Keratinocyte (primary cell): ENCODE results near the gene DNMBP. TPM values are rescaled to one million over a fixed set of nuclear protein-coding genes. Genes with fewer than 3 reads are reported as not detected.

Experiments used
- DNase-seq: peaks from one replicate; pipeline ENCODE4 v3.0.0-alpha.2; 2011; ENCODE audit warnings: low read depth, missing footprints, low spot score
- FAIRE-seq: peaks from 2 replicates; lab custom pipeline; 2011; peaks lifted over from hg19 to GRCh38; lab: Jason Lieb, UNC
- H2AFZ ChIP-seq: 2 replicates; pipeline ENCODE4 v1.6.0; 2012; ENCODE audit warnings: low read length, control low read depth, inconsistent platforms; ENCODE audit not compliant: control insufficient read depth
- H3K27ac ChIP-seq: 2 replicates; pipeline ENCODE4 v1.5.1; 2011; ENCODE audit warnings: low read length; ENCODE audit not compliant: control insufficient read depth, insufficient read depth
- H3K27me3 ChIP-seq: 3 replicates; pipeline ENCODE4 v1.6.0; 2011; ENCODE audit warnings: low read length; ENCODE audit not compliant: control insufficient read depth, insufficient read depth; ENCODE audit errors: extremely low read depth
- H3K36me3 ChIP-seq, 2 experiments: 2 replicates in 1 of 2; 3 replicates in 1 of 2; pipeline ENCODE4 v1.5.1; 2011; ENCODE audit warnings: low read length in 2 of 2, mild to moderate bottlenecking in 1 of 2; ENCODE audit not compliant: control insufficient read depth in 2 of 2, insufficient read depth in 2 of 2; ENCODE audit errors: extremely low read depth in 1 of 2
- H3K4me1 ChIP-seq: 3 replicates; pipeline ENCODE4 v1.5.1; 2011; ENCODE audit warnings: low read length; ENCODE audit not compliant: control insufficient read depth, insufficient read depth; ENCODE audit errors: extremely low read depth
- H3K4me2 ChIP-seq: 3 replicates; pipeline ENCODE4 v1.6.0; 2011; ENCODE audit warnings: low read depth, low read length; ENCODE audit not compliant: control insufficient read depth, insufficient read depth; ENCODE audit errors: extremely low read depth
- H3K4me3 ChIP-seq, 3 experiments: fragments of 200-600 bp in 1 of 3; sonication (generic) in 1 of 3; 2 replicates in 2 of 3; 3 replicates in 1 of 3; pipeline ENCODE4 v1.5.1; 2011 to 2016; ENCODE audit warnings: low read length in 3 of 3, mild to moderate bottlenecking in 3 of 3, control low read depth in 2 of 3, inconsistent platforms in 1 of 3, low read depth in 1 of 3, mixed read lengths in 1 of 3, mixed run types in 1 of 3, moderate library complexity in 1 of 3; ENCODE audit not compliant: control insufficient read depth in 2 of 3, insufficient read depth in 2 of 3; ENCODE audit errors: extremely low read depth in 1 of 3
- H3K79me2 ChIP-seq: 2 replicates; pipeline ENCODE4 v1.6.0; 2012; ENCODE audit warnings: low read length; ENCODE audit not compliant: control insufficient read depth, insufficient read depth
- H3K9ac ChIP-seq: 3 replicates; pipeline ENCODE4 v1.6.0; 2011; ENCODE audit warnings: low read length; ENCODE audit not compliant: control insufficient read depth, insufficient read depth; ENCODE audit errors: extremely low read depth
- H3K9me1 ChIP-seq: 3 replicates; pipeline ENCODE4 v1.6.0; 2011; ENCODE audit warnings: low read length; ENCODE audit not compliant: control insufficient read depth, insufficient read depth; ENCODE audit errors: extremely low read depth
- H3K9me3 ChIP-seq: 2 replicates; pipeline ENCODE4 v1.5.1; 2012; ENCODE audit warnings: low read depth, low read length; ENCODE audit not compliant: control insufficient read depth
- H4K20me1 ChIP-seq: 3 replicates; pipeline ENCODE4 v1.6.0; 2011; ENCODE audit warnings: low read length; ENCODE audit not compliant: control insufficient read depth, insufficient read depth; ENCODE audit errors: extremely low read depth
- CTCF ChIP-seq, 3 experiments: IDR thresholded peaks in 1 of 3; conservative IDR thresholded peaks in 1 of 3; optimal IDR thresholded peaks in 1 of 3; 2 replicates in 2 of 3; 3 replicates in 1 of 3; pipeline versions ENCODE3 to v1.5.1; 2011; ENCODE audit warnings: low read length in 3 of 3, mild to moderate bottlenecking in 3 of 3, moderate library complexity in 2 of 3, control low read depth in 1 of 3, inconsistent platforms in 1 of 3; ENCODE audit not compliant: insufficient read depth in 2 of 3; ENCODE audit errors: extremely low read depth in 1 of 3
- EZH2 ChIP-seq: IDR thresholded peaks from one replicate; pipeline ENCODE4 v1.6.1; 2012; ENCODE audit warnings: inconsistent platforms, mild to moderate bottlenecking, low read length, moderate library complexity
- dilution Hi-C: fragments of 300-500 bp; cut with MboI; formaldehyde crosslinking; loops from one replicate; pipeline ENCODE4 v1.7.0; 2020; ENCODE audit warnings: low sequenced_read_pairs; ENCODE audit not compliant: extremely low pct_ligation_motif_present
- polyA plus RNA-seq, 5 experiments: library from polyadenylated mRNA; depleted of rRNA in 3 of 5; stranded (reverse) in 3 of 5; stranded (forward) in 1 of 5; unstranded in 1 of 5; fragments of >200 nt; gene quantifications; 1 replicate in 1 of 5; 2 replicates in 3 of 5; 3 replicates in 1 of 5; pipeline versions ENCODE4 v1.2.1 to v1.2.3, GENCODE V29; 2011 to 2012; ENCODE audit warnings: missing spikeins in 2 of 5, low read depth in 1 of 5, low replicate concordance in 1 of 5

Gene DNMBP
- polyA plus RNA-seq, 1 donor (not counting 4 experiments of a cell fraction or from before 2014, with no cell fraction given) = 15.8 TPM

GRCh38 chr10:99975106-99975829 lies 34.5 kb downstream of the DNMBP start:
- Histone ChIP-seq H3K79me2 (peaks cover 84% of the 10 kb centered on the region), H3K4me3 (no peak overlapping the region), H3K9ac (no peak overlapping the region), H3K9me1 (no peaks in the 10 kb centered on the region), H3K4me2 (no peak overlapping the region), H2AFZ (no peak overlapping the region), H3K27me3 (no peaks in the 10 kb centered on the region), H3K9me3 (no peaks in the 10 kb centered on the region), H3K36me3 (peaks cover 0 to 4% of the 10 kb centered on the region in 2 experiments), H3K27ac (peak overlapping the region; percentile 93), H3K4me1 (peaks cover 39% of the 10 kb centered on the region), H4K20me1 (no peaks in the 10 kb centered on the region)
- dilution Hi-C loops = no loop called here
- FAIRE-seq (no peak), DNase-seq (no peak)
- TF ChIP-seq EZH2 (no peak), CTCF (optimal IDR thresholded peaks at IDR 0.05 in 1 of 3, IDR thresholded peaks at IDR 0.05 in 1 of 3, conservative IDR thresholded peaks at IDR 0.05 in 1 of 3; ENCODE audit: extremely low read depth in 1 of 3, insufficient read depth in 2 of 3, low read length in 3 of 3) (no peak)

- no peak overlapping the region for H3K4me2 ChIP-seq
- H3K36me3 ChIP-seq = peaks cover 4 to 7% of the 10 kb centered on the region in 2 experiments
- no peaks in the 10 kb centered on the region for H3K9me3 ChIP-seq
- H3K9ac ChIP-seq = no peak overlapping the region
- H3K27ac ChIP-seq = no peak overlapping the region
- DNase-seq (no peak), FAIRE-seq (no peak)
- no peak overlapping the region for H2AFZ ChIP-seq
- H3K4me3 ChIP-seq = no peak overlapping the region
- no peaks in the 10 kb centered on the region for H3K9me1 ChIP-seq
- no peaks in the 10 kb centered on the region for H3K27me3 ChIP-seq
- H3K79me2 ChIP-seq = peaks cover 76% of the 10 kb centered on the region
- TF ChIP-seq EZH2 = no peak
- peak in 1 of 3 experiments; percentile 9 for TF ChIP-seq CTCF (optimal IDR thresholded peaks at IDR 0.05 in 1 of 3, IDR thresholded peaks at IDR 0.05 in 1 of 3, conservative IDR thresholded peaks at IDR 0.05 in 1 of 3; ENCODE audit: extremely low read depth in 1 of 3, insufficient read depth in 2 of 3, low read length in 3 of 3)
- no peaks in the 10 kb centered on the region for H4K20me1 ChIP-seq
- dilution Hi-C loops = no loop called here
- peaks cover 26% of the 10 kb centered on the region for H3K4me1 ChIP-seq
These were observed 36.6 kb downstream of the DNMBP start for GRCh38 chr10:99973190-99973589.
